Measurements from ENCODE around the gene KCTD10.

KCTD10 gene

DNA sequence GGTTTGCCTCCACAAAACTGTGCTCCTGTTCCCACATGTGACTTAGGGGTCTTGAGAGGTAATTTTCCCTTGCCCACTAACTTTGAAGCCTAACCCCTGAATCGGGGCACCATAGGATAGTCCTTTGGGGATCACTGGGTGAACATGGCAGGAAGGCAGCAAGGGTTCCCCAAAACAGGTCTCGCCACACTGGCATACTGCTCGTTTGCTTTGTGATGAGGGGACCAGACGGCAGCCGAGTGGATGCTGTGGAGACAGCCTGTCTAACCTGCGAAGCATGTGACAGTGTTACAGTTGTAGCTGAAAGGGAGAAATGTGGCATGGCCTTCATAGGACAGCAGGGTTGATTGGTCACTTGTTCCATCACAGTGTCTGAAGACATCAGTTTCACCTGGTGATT lies 42.7 kb upstream of the KCTD10 start:
- DNase-seq (ENCODE audit: low spot score) = no peak
- TF ChIP-seq, protein P1, sequence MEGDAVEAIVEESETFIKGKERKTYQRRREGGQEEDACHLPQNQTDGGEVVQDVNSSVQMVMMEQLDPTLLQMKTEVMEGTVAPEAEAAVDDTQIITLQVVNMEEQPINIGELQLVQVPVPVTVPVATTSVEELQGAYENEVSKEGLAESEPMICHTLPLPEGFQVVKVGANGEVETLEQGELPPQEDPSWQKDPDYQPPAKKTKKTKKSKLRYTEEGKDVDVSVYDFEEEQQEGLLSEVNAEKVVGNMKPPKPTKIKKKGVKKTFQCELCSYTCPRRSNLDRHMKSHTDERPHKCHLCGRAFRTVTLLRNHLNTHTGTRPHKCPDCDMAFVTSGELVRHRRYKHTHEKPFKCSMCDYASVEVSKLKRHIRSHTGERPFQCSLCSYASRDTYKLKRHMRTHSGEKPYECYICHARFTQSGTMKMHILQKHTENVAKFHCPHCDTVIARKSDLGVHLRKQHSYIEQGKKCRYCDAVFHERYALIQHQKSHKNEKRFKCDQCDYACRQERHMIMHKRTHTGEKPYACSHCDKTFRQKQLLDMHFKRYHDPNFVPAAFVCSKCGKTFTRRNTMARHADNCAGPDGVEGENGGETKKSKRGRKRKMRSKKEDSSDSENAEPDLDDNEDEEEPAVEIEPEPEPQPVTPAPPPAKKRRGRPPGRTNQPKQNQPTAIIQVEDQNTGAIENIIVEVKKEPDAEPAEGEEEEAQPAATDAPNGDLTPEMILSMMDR (IDR thresholded peaks at IDR 0.05; ENCODE audit: extremely low read depth, insufficient read depth, missing control alignments) = no peak
- in situ Hi-C loops (cut with MboI; ENCODE audit: low pct_unique_long_range_greater_than_20kb, low sequenced_read_pairs, unreplicated experiment) = loop anchor here (10.0 kb wide), 1 partner anchor 255 kb away; no protein-coding TSS in a partner anchor

DNA sequence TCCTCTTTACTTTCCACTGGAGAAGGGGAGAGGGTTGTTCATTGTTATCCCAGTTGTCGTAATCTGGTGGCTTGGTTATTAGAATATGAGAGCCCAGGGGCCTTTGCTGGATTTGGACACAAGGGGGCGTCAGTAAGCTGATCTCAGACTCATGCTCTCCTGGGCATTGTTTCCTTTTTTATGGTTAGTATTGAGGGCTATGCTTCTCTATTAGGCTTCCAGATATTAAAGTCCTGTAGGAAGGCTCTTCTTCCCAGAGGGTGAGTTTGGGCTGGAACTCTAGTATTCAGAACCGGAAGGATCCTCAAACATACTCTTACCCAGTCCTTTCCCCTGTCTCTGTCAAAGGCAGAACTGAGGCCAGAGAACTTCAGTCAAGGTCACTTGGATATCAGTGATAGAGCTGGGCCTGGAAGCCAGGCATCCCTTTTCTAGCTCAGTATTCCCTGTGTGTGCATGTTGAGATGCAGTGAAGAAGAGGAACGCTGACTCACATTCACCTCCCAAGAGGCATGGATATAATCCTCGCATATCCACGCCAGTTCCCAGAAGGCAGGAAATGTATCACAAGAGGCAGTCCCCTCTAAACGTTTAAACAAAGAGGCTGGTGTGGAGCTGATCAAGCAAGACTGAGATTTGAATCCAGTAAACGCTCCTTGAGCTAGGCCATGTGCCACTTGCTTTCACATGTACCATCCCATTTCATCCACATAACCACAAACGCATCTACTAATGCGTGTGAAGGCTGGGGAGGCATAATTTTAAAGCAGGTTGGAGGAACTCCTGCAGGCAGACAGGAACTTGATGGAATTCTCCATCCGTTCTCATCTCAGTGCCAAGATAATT lies 41.9 kb upstream of the KCTD10 start:
- peak; percentile 72 for DNase-seq (ENCODE audit: low spot score)
- in situ Hi-C loops (cut with MboI; ENCODE audit: low pct_unique_long_range_greater_than_20kb, low sequenced_read_pairs, unreplicated experiment) = loop anchor here (10.0 kb wide), 1 partner anchor 256 kb away; no protein-coding TSS in a partner anchor
- TF ChIP-seq, protein P1 (IDR thresholded peaks at IDR 0.05; ENCODE audit: extremely low read depth, insufficient read depth, missing control alignments) = peak; percentile 64

DNA sequence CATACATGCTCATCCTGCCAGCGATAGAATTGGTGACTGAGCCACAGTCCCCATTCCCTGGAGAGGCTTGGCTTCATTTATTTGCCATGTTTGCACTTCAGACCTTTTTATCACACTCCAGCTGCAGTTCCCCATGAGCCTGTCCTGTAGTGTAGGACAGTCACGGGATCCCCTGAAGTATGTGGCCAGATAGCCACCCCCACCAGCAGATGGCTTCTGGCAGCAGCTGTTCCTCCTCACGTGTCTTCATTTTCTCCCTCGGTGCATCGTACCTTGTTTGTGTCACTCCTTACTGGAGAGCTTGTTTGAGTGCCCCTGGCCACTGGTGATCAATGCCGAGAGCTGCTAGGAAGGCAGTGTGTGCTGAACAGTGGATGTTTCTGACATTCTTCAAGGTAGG lies 40.5 kb upstream of the KCTD10 start:
- DNase-seq (ENCODE audit: low spot score) = no peak
- in situ Hi-C loops (cut with MboI; ENCODE audit: low pct_unique_long_range_greater_than_20kb, low sequenced_read_pairs, unreplicated experiment) = loop anchor here (10.0 kb wide), 1 partner anchor 257 kb away; no protein-coding TSS in a partner anchor
- TF ChIP-seq, protein P1 (IDR thresholded peaks at IDR 0.05; ENCODE audit: extremely low read depth, insufficient read depth, missing control alignments) = no peak

DNA sequence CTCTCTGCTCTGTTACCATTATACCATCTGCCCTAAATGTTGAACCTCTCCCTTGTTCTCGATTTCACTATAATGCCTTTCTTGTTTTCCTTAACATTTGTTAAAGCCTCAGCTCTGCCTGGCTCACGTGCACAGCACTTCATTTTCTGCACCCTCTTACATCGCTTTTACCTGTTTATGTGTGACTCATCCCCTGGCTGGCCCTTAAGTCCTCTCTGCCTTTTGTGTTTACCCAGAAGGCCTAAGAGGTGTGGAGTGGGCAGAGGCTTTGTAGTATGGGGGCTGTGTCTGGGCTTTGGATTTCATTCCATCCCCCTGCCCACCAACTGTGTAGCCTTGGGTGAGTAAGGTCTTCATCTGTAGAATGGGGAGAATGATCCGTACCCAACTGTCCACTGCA lies 36.9 kb upstream of the KCTD10 start:
- in situ Hi-C loops (cut with MboI; ENCODE audit: low pct_unique_long_range_greater_than_20kb, low sequenced_read_pairs, unreplicated experiment) = loop anchor here (10.0 kb wide), 1 partner anchor 261 kb away; no protein-coding TSS in a partner anchor
- TF ChIP-seq, protein P1 (IDR thresholded peaks at IDR 0.05; ENCODE audit: extremely low read depth, insufficient read depth, missing control alignments) = no peak

DNA sequence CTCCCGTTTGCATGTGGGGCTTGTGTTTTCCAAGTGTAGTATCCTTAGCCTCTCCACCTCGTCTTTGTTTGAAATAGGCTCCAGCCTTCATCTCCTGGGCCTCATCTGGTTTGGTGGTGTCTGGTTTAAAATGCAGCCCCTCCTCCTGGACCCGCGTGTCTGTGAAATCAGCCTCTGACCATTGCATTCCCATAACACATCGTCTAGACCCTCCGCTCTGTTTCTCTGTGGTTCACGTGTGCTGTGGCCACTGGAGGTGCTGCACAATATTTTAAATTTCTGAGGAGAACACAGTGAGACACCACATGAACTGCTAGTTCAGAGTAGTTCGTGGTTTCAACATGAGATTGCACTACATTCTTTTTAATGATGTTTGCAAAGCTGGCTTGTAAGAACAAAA lies 36.0 kb upstream of the KCTD10 start:
- TF ChIP-seq, protein P1 (IDR thresholded peaks at IDR 0.05; ENCODE audit: extremely low read depth, insufficient read depth, missing control alignments) = no peak
- in situ Hi-C loops (cut with MboI; ENCODE audit: low pct_unique_long_range_greater_than_20kb, low sequenced_read_pairs, unreplicated experiment) = loop anchor here (10.0 kb wide), 1 partner anchor 262 kb away; no protein-coding TSS in a partner anchor

More for the DNA sequence above, 36.9 kb upstream of the KCTD10 start:
- no peak for DNase-seq (ENCODE audit: low spot score)

DNA sequence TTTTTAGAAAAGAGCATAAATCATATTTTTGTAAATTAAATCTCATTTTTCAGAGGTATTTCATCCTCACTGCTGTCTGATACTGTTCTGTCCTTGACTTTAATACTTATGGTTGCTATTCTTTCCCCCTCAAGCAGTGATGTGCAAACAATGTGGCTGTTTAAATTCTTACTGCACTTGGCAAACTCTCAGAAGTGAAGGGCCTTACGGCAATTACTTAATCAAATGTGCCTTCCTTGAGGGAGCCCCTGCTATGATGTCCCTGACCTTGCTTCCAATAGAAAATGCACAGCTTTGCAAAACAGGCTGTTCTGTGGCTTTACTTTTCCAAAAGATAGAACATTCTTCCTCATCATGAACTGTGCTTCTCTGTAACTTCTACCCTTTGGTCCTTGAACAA lies 35.5 kb upstream of the KCTD10 start:
- in situ Hi-C loops (cut with MboI; ENCODE audit: low pct_unique_long_range_greater_than_20kb, low sequenced_read_pairs, unreplicated experiment) = loop anchor here (10.0 kb wide), 1 partner anchor 262 kb away; no protein-coding TSS in a partner anchor
- DNase-seq (ENCODE audit: low spot score) = no peak
- TF ChIP-seq, protein P1 (IDR thresholded peaks at IDR 0.05; ENCODE audit: extremely low read depth, insufficient read depth, missing control alignments) = no peak

More for the DNA sequence above, 36.0 kb upstream of the KCTD10 start:
- DNase-seq (ENCODE audit: low spot score) = no peak
